ENCODE measurements around the gene ZNF438. TPM values are rescaled to one million over a fixed set of nuclear protein-coding genes. Genes with fewer than 3 reads are reported as not detected.

Gene ZNF438
- total and polyA plus RNA-seq, 7 donors = 12.3 to 27.9 (median 20.7) TPM

GRCh38 chr10:31037749-31038148 is 6.1 kb upstream of the ZNF438 start:
- Histone ChIP-seq H3K27ac (no peak overlapping the region), H3K4me1 (peaks cover 15% of the 10 kb centered on the region), H3K9me3 (no peaks in the 10 kb centered on the region), H3K4me3 (no peak overlapping the region), H3K27me3 (ENCODE audit: insufficient read depth in 3 of 3, low read length in 2 of 3) (no peaks in the 10 kb centered on the region), H3K36me3 (ENCODE audit: insufficient read depth in 1 of 2, low read depth in 1 of 2) (no peaks in the 10 kb centered on the region)
- ATAC-seq = no peak
- WGBS, 3 donors = 91 to 97% (median 95%) methylated on average over 3 of the region's 3 CpGs
- DNase-seq = no peak
- intact Hi-C loops (cut with DNase I) = loop anchor here (5.0 to 10.0 kb wide), 3 partner anchors 253 to 447 kb away; partner anchors contain the start of gene ZEB1 (in 1 of the 2)
- TF ChIP-seq CTCF (IDR thresholded peaks at IDR 0.05) = no peak

GRCh38 chr10:31036209-31036608 is 4.5 kb upstream of the ZNF438 start:
- Histone ChIP-seq H3K27ac (no peak overlapping the region), H3K9me3 (no peaks in the 10 kb centered on the region), H3K4me1 (peaks cover 15% of the 10 kb centered on the region), H3K4me3 (no peak overlapping the region), H3K36me3 (ENCODE audit: insufficient read depth in 1 of 2, low read depth in 1 of 2) (no peaks in the 10 kb centered on the region), H3K27me3 (ENCODE audit: insufficient read depth in 3 of 3, low read length in 2 of 3) (no peaks in the 10 kb centered on the region)
- DNase-seq (no peak), ATAC-seq (no peak)
- no peak for TF ChIP-seq CTCF (IDR thresholded peaks at IDR 0.05)
- intact Hi-C loops (cut with DNase I) = loop anchor here (5.0 to 10.0 kb wide), 3 partner anchors 251 to 449 kb away; partner anchors contain the start of gene ZEB1 (in 1 of the 2)
- WGBS, 3 donors = 77 to 82% (median 82%) methylated on average over 4 of the region's 4 CpGs

DNA sequence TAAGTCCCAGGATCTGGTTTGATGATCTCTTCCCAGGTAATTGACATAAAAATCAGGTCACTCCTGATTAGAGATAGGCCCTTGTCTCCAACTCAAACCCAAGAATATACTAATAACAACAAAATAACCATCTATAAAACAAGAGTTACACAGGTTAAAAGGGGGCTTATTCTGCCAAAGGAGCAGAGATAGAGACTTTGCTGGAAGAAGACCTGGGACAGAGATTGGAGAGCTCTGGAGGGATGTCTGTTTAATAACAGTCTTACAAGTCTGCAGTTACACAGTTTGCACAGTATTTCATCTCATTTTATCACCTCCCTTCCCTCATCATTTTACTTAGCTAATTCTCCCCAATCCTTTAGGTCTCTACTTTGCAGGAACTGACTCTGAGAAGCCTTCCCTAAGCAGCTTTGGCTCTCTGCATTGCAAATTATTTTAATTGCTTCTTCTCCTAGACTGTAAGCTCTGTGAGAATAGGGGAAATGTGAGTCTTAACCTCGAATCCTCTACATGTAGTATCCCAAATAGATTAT is 3.7 kb upstream of the ZNF438 start:
- no peaks in the 10 kb centered on the region for H3K36me3 ChIP-seq (ENCODE audit: insufficient read depth in 1 of 2, low read depth in 1 of 2)
- no peak for DNase-seq
- H3K27ac ChIP-seq = no peak overlapping the region
- ATAC-seq = no peak
- intact Hi-C loops (cut with DNase I) = loop anchor here (5.0 to 10.0 kb wide), 3 partner anchors 251 to 449 kb away; partner anchors contain the start of gene ZEB1 (in 1 of the 2)
- H3K27me3 ChIP-seq (ENCODE audit: insufficient read depth in 3 of 3, low read length in 2 of 3) = no peaks in the 10 kb centered on the region
- peaks cover 15% of the 10 kb centered on the region for H3K4me1 ChIP-seq
- H3K4me3 ChIP-seq = no peak overlapping the region
- 44 to 49% (median 49%) methylated on average over 1 of the region's 1 CpG for WGBS, 3 donors
- no peak for TF ChIP-seq CTCF (IDR thresholded peaks at IDR 0.05)
- no peaks in the 10 kb centered on the region for H3K9me3 ChIP-seq

GRCh38 chr10:31034098-31034909 is 2.6 kb upstream of the ZNF438 start:
- H3K36me3 ChIP-seq (ENCODE audit: insufficient read depth in 1 of 2, low read depth in 1 of 2) = no peaks in the 10 kb centered on the region
- H3K4me3 ChIP-seq = no peak overlapping the region
- no peak for TF ChIP-seq CTCF (IDR thresholded peaks at IDR 0.05)
- H3K27me3 ChIP-seq (ENCODE audit: insufficient read depth in 3 of 3, low read length in 2 of 3) = no peaks in the 10 kb centered on the region
- no peaks in the 10 kb centered on the region for H3K9me3 ChIP-seq
- peak overlapping the region; percentile 100 for H3K27ac ChIP-seq
- WGBS, 3 donors = 60 to 66% (median 64%) methylated on average over 2 of the region's 2 CpGs
- DNase-seq = no peak
- peaks cover 24% of the 10 kb centered on the region for H3K4me1 ChIP-seq
- peak in 1 of 4 donors; percentile 9 for ATAC-seq
- intact Hi-C loops (cut with DNase I) = loop anchor here (1.0 to 10.0 kb wide), 5 partner anchors 31 to 568 kb away; no protein-coding TSS in a partner anchor
